Measurements from ENCODE around the gene ZSWIM7.

DNA sequence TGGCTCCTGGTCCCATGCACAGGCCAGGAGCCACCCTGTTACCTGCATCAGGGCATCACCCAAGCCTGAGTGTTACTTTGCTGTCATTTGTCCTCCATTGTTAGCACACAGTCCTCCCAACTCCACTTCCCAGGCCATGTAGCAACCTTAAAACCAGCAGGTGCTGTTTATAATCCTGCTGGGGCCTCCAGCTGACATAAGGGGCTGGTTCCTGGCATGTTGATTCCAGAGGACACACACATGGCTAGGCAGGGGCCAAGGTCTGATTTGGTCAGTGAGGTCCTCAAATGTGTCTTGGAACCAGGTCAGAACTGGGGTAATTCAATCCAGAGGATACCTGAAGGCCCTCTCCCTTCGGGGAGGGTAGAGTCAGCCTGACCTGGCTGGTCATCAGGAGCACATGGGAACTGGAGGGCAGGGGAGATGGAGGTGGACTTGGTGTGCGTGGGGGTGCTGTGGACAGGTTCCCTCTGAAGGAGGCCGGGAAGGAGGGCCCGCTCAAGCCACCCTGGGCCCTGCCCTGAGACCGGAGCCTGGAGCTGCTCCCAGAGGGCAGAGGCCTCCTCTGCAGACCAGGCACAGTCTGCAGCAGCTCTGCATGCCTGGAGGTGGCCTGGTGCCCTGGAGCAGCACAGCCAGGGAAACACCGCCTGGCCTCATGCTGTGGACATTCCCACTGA lies 48.0 kb downstream of the ZSWIM7 start:
- TF ChIP-seq, protein P1, sequence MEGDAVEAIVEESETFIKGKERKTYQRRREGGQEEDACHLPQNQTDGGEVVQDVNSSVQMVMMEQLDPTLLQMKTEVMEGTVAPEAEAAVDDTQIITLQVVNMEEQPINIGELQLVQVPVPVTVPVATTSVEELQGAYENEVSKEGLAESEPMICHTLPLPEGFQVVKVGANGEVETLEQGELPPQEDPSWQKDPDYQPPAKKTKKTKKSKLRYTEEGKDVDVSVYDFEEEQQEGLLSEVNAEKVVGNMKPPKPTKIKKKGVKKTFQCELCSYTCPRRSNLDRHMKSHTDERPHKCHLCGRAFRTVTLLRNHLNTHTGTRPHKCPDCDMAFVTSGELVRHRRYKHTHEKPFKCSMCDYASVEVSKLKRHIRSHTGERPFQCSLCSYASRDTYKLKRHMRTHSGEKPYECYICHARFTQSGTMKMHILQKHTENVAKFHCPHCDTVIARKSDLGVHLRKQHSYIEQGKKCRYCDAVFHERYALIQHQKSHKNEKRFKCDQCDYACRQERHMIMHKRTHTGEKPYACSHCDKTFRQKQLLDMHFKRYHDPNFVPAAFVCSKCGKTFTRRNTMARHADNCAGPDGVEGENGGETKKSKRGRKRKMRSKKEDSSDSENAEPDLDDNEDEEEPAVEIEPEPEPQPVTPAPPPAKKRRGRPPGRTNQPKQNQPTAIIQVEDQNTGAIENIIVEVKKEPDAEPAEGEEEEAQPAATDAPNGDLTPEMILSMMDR (IDR thresholded peaks at IDR 0.05), result no peak
- no peak for TF ChIP-seq POLR2A (IDR thresholded peaks at IDR 0.05)

Measured in testis (tissue), 2 donors.